ENCODE measurements around the gene TMEM87B.

Gene TMEM87B

DNA sequence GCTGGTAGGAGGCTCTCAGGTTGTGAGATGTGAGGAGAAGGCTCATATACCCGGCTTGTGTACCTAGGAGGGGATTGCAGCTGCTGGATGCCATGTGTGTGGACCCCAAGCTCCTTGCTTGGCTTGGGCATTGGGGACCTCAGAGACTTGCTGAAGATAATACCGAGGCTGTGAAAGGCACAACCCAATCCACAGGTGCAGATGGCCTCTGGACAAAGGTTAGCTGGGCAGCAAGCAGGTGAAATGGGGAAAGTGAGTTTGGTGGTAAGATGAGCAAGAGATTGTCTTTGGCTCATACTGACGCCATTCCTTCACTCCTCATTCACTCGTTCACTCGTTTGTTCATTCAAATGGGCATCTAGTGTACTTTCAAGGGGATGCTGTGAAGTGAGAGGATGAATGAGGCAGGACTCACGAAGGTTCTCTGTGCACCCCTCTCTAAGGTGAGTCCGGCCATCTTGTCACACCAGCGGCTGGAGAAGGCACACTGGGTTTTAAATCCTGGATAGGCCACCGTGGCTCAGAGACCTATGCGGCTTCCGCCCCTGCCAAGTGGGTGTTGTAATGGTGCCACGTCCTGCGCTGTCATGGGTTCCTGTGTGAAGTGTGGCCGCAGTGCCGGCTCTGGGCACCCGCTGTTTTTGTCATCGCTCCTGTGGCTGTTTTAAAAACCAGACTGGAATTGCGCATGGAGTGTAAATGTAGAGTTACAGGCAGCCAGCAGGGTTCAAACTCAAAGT is 96.8 kb downstream of the TMEM87B start:
- DNase-seq (ENCODE audit: low read depth) = no peak

DNA sequence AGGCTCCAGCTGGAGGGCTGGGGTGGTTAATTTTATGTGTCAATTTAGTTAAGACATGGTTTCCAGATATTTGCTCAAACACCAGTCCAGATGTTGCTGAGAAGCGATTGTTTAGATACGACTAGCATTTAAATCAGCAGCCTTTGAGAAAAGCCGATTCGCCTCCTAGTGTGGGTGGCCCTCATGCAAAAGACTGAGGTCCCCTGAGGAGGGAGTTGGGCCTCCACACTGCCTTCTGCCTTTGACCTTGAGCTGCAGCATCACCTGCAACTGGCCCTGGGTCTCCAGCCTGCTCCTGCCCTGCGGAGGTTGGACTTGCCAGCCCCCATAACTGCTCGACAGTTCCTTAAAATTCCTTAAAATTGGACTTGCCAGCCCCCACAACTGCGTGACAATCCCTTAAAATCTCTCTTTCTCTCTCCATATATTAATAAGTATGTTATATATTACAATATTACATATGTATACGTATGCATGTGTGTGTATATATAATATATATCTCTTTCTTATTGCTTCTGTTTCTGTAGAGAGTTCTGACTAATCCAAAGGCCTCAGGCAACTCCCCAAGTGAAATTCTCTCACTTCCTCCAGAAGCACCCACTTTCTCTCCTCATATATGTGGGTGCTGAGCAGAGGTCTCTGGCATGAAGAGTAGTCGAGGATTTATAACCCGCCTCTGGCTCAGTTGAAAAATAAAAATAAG is 97.6 kb downstream of the TMEM87B start:
- DNase-seq (ENCODE audit: low read depth) = no peak

DNA sequence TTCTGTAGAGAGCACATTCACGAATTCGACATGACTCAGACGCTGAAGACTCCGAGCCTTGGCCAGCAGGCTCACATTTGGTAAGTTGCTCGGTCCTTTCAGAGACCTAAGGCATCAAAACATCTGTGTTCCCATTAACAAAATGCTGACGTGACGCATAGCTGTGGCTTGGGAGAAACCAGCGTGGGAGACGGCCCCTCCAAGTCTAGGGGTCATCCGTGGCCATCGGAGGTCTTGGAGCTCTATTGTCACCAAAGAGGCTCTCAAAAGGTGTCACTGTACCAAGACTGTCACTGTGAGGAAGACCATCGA is 98.1 kb downstream of the TMEM87B start:
- no peak for DNase-seq (ENCODE audit: low read depth)

DNA sequence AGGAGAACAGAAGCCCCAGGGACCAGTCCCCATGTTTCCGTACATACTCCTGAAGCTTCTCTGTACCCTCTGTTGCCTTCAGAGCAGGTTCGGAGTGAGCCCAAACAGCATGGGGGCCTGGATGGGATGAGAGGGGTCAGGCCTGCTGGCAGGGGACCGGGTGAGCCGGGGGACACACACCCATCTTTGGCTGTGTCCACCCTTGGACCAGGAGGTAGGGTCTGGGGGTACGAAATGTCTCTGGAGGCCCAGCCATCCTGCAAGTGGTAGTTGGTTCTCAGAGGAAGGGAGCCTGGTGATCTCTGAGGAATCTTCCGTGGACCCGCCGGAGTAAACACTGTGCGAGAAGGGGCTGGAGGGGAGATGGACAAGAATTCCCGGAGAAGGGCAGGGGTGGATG is 98.4 kb downstream of the TMEM87B start:
- no peak for DNase-seq (ENCODE audit: low read depth)

DNA sequence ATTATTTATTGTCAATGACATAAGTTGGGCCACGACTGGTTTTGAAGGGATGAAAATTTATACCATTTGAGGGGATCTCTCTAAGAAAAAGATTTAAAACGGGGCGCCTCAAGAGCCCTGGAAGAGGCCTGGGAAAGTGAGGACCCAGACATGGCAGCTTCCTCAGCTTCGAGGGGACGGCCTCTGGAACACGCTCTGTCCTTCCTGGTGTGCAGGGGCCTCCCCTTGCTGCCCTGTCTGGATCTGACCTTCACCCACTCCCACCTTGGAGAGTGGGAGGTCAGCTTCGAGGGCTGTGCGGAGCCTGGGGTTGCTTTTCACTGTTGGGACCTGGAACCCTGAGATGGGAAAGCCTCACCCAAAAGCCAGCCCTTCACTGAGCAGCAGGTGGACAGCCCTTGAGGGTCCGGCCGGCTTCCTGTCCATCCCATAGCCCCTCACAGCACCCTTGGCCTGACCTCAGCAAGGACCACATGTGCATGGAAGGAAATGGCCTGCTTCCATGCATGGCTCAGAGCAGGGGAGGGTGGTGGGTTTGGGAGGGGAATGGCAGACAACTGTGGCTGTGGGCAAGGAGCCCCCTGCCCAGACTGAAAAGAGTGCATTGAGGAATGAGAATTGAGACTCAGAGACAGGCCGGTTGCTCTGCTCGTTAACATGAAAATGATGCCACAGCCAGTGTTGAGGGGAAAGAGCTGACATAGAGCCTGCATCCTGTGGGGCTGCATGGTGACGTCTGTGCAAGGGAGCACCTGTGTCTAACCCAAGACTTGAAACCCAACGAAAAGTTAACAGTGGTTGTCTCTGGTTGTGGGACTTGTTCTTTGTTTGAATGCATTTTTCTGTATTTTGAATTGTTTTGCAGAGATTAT is 99.4 kb downstream of the TMEM87B start:
- no peak for DNase-seq (ENCODE audit: low read depth)

DNA sequence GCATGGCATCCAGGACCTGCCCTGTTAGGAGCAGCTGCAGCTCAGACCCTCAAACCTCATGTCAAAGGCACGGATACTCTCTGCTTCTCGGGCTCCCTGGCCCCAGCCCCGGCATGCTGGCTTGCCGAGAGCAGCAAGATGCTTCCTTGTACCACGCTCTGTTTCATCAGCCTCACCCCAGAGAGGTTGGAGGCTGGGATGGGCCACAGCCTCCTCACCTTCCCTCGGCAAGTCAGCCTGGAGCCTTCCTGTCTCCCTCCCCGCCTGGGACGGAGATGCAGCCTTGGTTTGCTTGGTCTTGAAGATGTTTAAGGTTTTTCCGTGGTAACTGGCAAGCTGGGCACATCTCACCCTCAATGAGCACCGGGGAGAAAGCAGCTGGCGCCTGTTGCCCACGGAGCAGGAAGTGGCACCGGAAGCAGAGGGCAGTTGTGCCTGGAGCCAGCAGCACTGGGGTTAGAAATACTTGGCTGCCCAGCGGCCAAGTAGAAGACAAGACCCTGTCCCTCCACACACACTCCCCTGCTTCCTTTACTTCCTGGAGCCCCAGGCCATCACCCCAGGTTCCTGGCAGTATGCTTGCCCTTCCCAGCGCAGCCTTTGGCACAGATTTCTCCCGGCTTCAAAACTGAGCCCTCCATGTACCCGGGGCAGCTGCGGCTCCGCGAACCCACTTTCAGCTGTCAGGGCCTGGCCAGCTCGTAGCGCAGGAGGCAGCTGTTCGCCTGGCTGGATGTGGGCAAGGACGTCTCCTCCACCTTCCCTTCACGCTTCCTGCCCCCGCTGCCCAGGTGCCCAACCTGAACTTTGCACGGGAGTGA is 100.5 kb downstream of the TMEM87B start:
- no peak for DNase-seq (ENCODE audit: low read depth)

DNA sequence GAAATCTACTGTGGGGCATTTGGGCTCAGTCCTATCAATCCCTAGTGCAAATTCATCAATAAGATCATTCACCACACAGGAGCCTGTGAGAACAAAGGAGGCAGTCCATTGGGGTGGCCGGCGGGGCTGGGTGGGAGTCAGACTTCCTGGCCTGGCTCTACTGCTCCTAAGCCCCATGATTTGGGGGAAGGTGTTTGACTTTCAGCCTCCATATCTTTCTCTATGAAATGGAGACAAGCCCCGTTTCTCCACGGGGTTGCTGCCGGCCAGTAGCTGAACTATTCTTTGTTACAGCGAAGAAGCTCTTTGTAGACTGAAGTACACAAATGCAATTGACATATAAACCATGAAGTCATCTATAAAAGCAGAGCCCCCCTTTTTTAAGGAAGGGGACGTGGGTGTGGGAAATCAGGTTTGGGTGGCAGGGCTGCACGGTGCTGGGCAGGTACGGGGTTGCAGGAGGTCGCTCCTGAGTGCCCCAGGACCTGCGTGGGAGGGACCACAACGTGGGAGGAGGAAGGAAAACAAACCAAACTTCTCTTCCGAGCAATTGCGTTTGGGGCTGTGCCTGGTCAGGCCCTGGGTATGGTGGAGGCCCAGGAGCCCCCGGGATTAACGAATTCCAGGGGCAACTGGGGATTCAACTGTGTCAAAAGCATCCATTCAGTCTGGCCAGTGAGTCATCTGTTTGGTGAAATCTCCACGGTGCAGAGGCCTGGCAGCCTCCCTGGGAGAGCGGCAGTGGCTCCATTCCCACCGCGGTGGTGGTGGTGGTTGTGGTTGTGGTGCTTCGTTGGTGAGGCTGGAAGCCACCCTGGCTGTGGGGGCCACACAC is 101.3 kb downstream of the TMEM87B start:
- no peak for DNase-seq (ENCODE audit: low read depth)

DNA sequence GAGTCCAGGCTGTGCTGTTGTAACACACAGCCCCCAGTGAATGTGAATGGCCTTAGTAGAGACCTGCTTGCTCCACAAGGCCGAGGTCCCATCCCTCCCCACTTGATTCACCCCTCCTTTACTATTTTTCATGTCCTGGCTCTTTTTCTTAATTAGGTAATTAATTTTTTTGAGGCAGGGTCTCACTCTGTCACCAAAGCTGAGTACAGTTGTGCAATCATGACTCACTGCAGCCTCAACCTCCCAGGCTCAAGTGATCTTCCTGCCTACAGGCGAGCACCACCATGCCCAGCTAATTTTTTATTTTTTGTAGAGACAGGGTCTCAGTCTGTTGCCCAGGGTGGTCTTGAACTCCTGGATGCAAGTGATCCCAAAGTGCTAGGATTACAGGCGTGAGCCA is 102.4 kb downstream of the TMEM87B start:
- DNase-seq (ENCODE audit: low read depth) = no peak

DNA sequence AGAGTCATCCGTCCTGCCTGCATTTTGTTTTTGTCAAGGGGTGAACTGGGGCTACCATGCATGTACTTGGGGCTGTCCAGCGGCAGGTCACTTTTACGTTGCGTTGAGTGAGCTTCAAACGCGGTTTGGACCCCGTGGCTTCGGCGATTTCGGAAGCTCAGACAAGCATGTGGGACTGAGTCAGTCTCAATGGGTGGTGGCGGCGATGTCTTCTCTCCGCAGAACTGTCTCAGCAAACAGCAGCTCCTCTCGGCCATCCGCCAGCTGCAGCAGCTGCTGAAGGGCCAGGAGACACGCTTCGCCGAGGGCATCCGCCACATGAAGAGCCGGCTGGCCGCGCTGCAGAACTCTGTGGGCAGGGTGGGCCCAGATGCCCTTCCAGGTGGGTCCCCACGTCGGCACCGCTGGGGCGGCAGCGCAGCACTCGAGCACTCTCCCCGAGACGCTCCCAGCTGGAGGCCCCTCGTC is 104.4 kb downstream of the TMEM87B start:
- no peak for DNase-seq (ENCODE audit: low read depth)

DNA sequence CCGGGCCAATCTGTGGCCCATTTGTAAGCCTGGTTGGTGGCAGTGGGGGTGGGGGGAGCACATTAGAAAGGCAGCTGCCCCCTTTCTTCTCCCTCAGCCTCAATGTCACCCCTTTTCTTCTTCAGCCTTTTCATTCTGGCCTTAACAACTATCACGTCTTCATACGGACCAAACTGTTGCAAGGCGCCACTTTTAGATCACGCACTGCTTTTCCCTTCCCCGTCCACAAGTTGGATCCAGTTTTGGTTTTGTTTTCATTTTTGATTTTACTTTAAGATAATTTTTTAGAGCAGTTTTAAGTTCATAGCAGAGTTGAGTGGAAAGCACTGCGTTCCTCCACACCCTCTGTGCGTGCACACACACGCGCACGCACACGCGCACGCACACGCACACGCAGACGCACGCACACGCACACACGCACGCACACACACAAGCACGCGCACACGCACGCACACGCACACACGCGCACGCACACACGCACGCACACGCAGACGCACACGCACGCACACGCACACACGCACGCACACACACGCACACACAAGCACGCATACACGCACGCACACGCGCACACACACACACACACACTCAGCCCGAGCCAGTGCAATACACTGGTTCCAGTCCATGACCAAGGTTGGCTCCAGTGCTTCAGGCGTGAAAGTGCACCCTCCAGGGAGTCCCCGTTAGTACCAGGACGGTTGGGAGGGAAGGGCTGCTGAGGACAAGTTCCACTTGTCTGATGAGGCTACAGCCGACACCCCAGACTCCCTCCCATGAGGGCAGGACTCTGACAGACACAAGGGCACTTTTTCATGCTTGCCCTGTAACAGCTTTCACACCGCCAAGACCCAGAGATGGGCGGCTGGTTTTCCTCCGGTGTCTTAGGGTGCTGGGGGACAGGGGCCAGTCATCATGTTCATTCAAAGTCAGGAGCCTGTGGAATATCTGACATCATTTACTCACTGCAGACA is 105.5 kb downstream of the TMEM87B start:
- no peak for DNase-seq (ENCODE audit: low read depth)

DNA sequence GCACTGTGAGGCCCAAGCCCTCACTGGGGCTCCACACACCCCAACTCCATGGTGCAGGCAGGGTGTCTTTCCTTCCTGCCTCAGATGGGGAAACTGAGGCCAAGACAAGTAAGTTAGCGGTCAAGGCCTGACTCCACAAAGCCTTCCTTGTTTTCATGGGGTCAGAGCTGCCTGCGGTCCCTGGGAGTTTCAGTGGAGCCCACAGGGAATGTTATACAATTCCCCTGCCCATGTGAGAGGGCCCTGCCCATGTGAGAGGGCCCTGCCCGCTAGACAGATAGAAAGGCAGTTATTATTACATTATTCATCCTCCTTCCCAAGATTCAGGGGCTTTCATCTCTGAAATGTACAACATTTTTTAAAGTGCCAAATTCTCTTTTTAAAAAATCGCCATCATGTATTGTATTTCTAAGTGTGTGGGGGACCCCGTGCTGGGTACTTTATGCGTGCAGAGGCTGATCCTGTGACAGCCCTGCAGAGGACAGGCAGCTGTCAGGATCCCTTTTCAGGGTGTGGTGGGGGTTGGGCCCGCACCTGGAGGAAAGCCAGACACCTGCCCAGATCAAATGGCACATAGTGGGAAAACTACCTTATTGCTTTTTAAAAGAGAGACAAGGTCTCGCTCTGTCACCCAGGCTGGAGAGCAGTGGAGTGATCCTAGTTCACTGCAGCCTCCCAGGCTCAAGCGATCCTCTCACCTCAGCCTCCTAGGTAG is 106.5 kb downstream of the TMEM87B start:
- DNase-seq (ENCODE audit: low read depth) = no peak

DNA sequence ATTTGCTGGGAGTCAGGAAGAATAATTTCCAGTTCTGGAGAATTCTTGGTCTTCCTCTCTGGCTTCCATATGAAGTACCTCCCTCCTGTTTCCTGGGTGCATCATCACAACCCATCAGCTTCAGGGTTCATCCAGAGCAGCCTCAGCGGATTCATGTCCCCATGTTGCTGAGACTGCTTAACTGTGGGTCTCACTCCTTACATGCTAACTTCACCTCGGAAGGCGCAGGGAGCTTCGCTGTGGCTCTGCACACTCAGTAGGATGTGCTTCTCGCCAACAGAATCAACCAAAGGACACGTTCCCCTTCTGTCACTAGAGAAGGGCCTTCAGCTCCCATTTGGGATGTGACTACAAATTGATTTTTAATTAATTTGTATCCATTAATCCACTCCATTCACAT is 107.3 kb downstream of the TMEM87B start:
- no peak for DNase-seq (ENCODE audit: low read depth)

DNA sequence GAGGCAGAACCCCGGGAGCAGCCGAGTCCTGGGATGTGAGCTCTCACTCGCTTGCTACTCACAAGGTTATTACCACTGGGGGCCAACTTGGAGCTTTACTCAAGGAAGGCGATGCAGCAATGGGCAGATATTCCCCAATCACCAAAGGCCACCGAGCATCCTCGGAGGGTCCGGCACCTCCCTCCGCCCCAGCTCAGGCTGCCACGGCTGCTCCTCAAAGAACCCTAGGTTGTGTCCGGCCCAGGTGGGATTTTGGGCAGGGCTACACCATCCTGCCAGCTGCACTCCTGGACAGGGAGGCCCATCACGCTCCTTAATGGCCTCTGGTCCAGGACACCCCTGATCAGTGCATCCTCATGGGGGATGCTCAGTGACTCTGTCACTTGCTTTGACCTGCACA is 107.9 kb downstream of the TMEM87B start:
- DNase-seq (ENCODE audit: low read depth) = no peak

DNA sequence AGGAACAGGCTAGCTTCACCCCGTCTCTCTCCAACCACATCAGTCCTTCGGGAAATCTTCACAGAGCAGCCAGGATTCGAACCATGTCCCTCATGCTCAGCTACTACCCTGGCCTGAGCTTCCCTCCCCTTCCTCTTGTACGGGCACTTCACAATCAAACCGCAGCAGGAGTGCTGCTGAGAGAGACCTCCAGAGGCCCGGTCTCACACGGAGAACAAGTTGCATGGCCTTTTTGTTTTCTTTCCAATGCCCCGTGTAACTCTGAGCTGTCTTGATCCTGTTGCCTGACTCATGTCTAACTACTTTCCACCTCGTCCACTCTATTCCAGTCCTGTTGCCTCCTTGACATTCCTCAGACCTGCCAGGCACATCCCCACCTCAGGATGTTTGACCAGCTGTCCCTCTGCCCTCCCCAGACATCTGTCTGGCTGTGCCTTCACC is 108.5 kb downstream of the TMEM87B start:
- DNase-seq (ENCODE audit: low read depth) = no peak

DNA sequence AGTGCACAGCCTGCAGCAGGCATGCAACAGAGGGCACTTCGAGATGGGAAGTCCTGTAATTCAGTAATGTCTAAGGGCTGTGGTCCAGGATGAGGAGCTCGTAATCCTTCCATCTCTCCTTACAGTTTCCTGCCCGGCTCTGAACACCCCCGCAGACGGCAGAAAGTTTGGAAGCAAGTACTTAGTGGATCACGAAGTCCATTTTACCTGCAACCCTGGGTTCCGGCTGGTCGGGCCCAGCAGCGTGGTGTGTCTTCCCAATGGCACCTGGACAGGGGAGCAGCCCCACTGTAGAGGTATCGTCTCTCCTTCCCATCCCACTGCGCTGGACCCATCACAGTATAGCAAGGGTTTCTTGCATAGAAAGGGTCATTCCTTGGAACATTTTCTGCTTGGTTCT is 109.8 kb downstream of the TMEM87B start:
- DNase-seq (ENCODE audit: low read depth) = no peak

DNA sequence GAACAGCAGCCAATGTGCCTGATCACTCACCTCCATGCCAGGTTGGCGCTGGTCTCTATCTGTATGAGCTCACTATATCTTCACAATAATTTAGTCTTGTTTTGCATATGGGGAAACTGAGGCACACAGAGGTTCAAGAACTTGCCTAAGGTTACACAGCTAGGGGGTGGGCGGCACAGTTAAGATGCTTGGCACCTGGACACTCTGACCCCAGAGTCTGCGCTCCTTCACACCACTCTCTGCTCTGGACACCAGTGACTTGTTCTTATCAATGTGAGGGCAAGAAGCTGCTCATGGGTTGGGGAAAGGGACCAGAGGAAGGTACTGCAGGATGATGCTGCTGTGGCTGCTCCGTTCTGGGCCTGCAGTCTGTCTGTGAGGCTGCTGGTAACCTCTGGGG is 110.2 kb downstream of the TMEM87B start:
- DNase-seq (ENCODE audit: low read depth) = no peak

DNA sequence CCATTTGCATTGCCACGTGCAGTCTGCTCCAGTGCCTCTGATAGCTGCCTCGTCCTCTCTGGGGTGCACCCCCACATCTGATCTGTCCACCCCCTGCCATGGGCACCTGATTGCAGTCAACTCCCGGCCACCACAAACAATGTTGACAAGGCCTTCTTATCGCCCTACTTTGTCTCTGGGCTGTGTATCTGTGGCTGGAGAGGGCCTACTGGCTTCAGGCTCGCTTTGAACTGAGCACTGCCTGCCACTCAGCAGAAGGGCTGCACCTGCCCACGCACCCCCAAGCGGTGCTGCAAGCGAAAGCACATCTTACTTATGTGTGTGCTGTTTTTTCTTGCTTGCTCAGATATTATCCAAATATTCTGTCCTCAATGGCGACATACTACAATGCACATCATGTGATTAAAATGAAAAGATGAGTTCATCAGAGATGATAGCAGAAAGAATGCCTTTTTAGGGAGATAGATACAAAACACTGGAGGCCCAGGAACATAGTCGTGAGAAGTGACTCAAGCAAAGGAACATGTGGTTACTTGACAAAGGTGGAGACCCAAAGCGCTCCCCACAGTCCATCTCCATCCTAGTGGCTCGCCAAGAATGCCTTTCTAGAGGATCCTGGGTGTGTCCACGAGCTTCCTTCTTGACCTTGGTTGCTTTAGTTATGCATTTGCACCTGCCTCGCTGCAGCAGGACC is 111.9 kb downstream of the TMEM87B start:
- no peak for DNase-seq (ENCODE audit: low read depth)

DNA sequence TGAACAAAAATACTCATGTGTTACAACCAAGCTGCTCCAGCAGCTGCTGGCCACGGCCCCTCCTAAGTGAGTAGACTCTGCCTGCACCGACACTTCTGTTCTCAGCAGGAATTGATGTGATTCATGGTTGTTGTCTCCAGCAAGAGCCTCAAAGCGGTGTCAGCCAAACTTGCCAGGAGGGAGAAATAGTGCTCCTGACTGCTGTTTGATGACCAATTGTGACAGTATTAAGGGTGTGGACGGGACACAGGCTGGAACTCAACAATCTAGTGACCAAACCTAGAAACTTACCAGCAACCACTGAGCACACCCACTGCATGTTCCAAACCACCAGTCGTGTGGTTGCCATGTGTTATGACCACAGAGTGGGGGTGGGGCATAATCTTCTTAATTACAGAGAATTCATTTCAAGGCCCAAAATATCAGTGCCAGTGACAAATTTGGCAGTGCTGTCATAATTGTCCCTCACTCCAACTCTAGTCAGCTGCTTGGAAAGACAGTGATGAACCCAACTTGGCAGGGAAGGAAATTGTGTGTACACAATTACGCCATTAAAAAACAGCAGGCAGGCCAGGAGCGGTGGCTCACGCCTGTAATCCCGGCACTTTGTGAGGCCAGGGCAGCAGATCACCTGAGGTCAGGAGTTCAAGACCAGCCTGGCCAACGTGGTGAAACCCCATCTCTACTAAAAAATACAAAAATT is 113.5 kb downstream of the TMEM87B start:
- no peak for DNase-seq (ENCODE audit: low read depth)
